ENCODE results near the gene NXF1.
A peak's percentile ranks its signal among the peaks of the same experiment; 100 is the strongest.
"Not testable (repeated sequence)": the region's sequence is repeated elsewhere in the genome, so short reads cannot be mapped to it uniquely, and the experiment has no call there.

The NXF1 gene

DNA sequence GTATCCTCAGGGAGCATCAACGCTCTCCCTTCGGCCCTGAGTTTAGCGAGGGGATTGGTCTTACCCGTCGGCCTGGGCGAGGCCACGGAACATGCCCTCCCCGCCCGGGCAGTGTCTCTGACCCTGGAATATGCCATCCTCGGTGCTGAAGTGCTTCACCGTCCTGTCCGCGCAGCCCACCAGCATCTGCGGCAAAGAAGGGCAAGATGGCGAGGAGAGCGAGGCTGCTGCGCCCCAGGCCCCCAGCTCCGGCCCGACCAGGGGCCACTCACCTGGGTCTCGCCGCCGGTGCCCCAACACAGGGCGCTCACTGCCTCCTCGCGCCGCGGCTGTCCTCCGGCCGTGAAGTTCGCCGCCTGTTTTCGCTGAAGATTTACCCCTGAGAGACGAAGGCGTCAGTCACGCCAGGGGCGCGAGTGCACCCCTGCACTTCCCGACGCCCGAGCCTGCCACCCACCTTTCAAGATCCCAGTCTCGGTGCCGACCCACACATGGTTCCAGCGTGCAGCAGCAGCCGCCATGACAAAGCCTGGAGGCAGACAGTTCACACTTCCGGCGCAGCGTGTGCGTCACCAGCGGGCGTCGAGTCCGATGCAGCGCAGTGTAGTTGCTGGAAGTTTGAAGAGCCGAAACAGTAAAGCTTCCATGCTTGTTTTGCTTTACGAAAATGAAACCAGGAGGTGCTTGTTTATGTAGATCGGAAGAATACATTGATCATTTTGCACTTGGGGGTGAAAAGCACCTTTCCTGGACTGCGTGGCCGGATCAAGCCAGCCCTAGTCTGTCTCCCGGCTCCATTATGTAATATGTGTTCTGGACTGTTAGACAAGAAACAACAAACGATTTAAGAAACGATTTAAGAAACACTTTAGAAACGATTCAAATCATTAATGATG, 34.1 kb upstream of the NXF1 start, which contains the start of gene WDR74:
TSS of gene WDR74 (minus strand) at position 541 of the 896 bp plus-strand sequence. CDS start at position 521, 20 bp downstream.
- H3K36me3 ChIP-seq: peaks cover 27 to 41% (median 39%) of the 10 kb centered on the region in 11 experiments
- peak within 1 kb of the TSS; percentile 92 to 97 (median 96) for H3K9ac ChIP-seq
- no peaks in the 10 kb centered on the region for H3K27me3 ChIP-seq
- no peak for TF ChIP-seq Cebpa-rat (IDR thresholded peaks at IDR 0.05)
- no peaks in the 10 kb centered on the region for H3K9me3 ChIP-seq (replicated peaks in 1 of 11)
- H3K27ac ChIP-seq: peak within 1 kb of the TSS; percentile 94 to 100 (median 98)
- H3K4me1 ChIP-seq: peaks cover 34 to 52% (median 40%) of the 10 kb centered on the region in 10 experiments
- H3K4me3 ChIP-seq: peak within 1 kb of the TSS; percentile 79 to 100 (median 92)
- peaks cover 0 to 36% (median 14%) of the 10 kb centered on the region in 11 experiments; a peak in 11 of 22 replicates for H4K20me1 ChIP-seq
- peak within 1 kb of the TSS; percentile 73 to 93 (median 90) for H3K4me2 ChIP-seq

GRCh38 chr11:62835336-62835735, 30.1 kb upstream of the NXF1 start:
- H3K9me3 ChIP-seq (replicated peaks in 1 of 11): no peaks in the 10 kb centered on the region
- no peaks in the 10 kb centered on the region for H3K27me3 ChIP-seq
- H3K4me3 ChIP-seq: no peak overlapping the region
- no peak overlapping the region for H3K4me2 ChIP-seq
- peaks cover 0 to 64% (median 33%) of the 10 kb centered on the region in 11 experiments; a peak in 17 of 22 replicates for H4K20me1 ChIP-seq
- H3K27ac ChIP-seq: no peak overlapping the region
- peaks cover 33 to 53% (median 43%) of the 10 kb centered on the region in 10 experiments for H3K4me1 ChIP-seq
- H3K9ac ChIP-seq: peak overlapping the region in 6 of 11 experiments; percentile 42 to 97 (median 58); a peak in 10 of 22 replicates
- H3K36me3 ChIP-seq: peaks cover 36 to 59% (median 55%) of the 10 kb centered on the region in 11 experiments
- TF ChIP-seq Cebpa-rat (IDR thresholded peaks at IDR 0.05): no peak

GRCh38 chr11:62832336-62833234, 27.3 kb upstream of the NXF1 start, which contains the start of gene TEX54:
Gene TEX54 (minus strand): TSS chr11:62832841.
- Histone ChIP-seq H3K9me3 (replicated peaks in 1 of 11) (no peaks in the 10 kb centered on the region), H3K27me3 (no peaks in the 10 kb centered on the region), H3K27ac (peak within 1 kb of the TSS; percentile 81 to 97 (median 88)), H4K20me1 (peaks cover 12 to 87% (median 37%) of the 10 kb centered on the region in 11 experiments; a peak in 17 of 22 replicates), H3K36me3 (peaks cover 51 to 77% (median 65%) of the 10 kb centered on the region in 11 experiments), H3K4me2 (peak within 1 kb of the TSS; percentile 84 to 99 (median 94)), H3K4me3 (peak within 1 kb of the TSS; percentile 73 to 96 (median 86)), H3K4me1 (peaks cover 31 to 58% (median 40%) of the 10 kb centered on the region in 10 experiments), H3K9ac (peak within 1 kb of the TSS; percentile 86 to 97 (median 95))
- TF ChIP-seq Cebpa-rat (IDR thresholded peaks at IDR 0.05): no peak

GRCh38 chr11:62831520-62832335, 26.5 kb upstream of the NXF1 start, which contains the start of gene STX5:
Gene STX5 (minus strand): TSS chr11:62832051. CDS start chr11:62831243, 808 bp downstream.
- TF ChIP-seq Cebpa-rat (IDR thresholded peaks at IDR 0.05): no peak
- peak within 1 kb of the TSS; percentile 81 to 97 (median 88) for H3K27ac ChIP-seq
- no peaks in the 10 kb centered on the region for H3K9me3 ChIP-seq (replicated peaks in 1 of 11)
- no peaks in the 10 kb centered on the region for H3K27me3 ChIP-seq
- H3K4me3 ChIP-seq: peak within 1 kb of the TSS; percentile 73 to 96 (median 86)
- peaks cover 12 to 83% (median 37%) of the 10 kb centered on the region in 11 experiments; a peak in 17 of 22 replicates for H4K20me1 ChIP-seq
- peaks cover 55 to 77% (median 66%) of the 10 kb centered on the region in 11 experiments for H3K36me3 ChIP-seq
- peak within 1 kb of the TSS; percentile 93 to 100 (median 97) for H3K4me2 ChIP-seq
- peak within 1 kb of the TSS; percentile 86 to 97 (median 95) for H3K9ac ChIP-seq
- H3K4me1 ChIP-seq: peaks cover 28 to 54% (median 34%) of the 10 kb centered on the region in 10 experiments

- Histone ChIP-seq H3K4me1 (peaks cover 28 to 53% (median 31%) of the 10 kb centered on the region in 10 experiments), H3K9ac (peak overlapping the region; percentile 86 to 97 (median 95)), H3K36me3 (peaks cover 56 to 77% (median 66%) of the 10 kb centered on the region in 11 experiments), H3K9me3 (replicated peaks in 1 of 11) (no peaks in the 10 kb centered on the region), H4K20me1 (peaks cover 12 to 76% (median 37%) of the 10 kb centered on the region in 11 experiments; a peak in 17 of 22 replicates), H3K27ac (peak overlapping the region; percentile 81 to 97 (median 88)), H3K27me3 (no peaks in the 10 kb centered on the region), H3K4me3 (peak overlapping the region; percentile 73 to 96 (median 86)), H3K4me2 (peak overlapping the region; percentile 91 to 100 (median 96))
- TF ChIP-seq Cebpa-rat (IDR thresholded peaks at IDR 0.05): no peak
These were observed 25.8 kb upstream of the NXF1 start for GRCh38 chr11:62830904-62831519.

DNA sequence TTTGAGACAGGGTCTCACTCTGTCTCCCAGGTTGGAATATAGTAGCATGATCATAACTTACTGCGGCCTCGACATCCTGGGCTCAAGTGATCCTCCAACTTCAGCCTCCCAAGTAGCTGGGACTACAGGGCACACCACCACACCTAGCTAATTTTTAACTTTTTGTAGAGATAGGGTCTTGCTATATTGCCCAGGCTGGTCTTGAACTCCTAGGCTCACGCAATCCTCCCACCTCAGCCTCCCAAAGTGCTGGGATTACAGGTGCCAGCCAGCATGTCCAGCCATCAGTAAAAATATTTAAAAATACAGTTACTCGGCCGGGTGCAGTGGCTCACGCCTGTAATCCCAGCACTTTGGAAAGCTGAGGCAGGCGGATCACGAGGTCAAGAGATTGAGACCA, 22.9 kb upstream of the NXF1 start:
- H3K4me3 ChIP-seq; H3K4me2 ChIP-seq; H3K9me3 ChIP-seq (replicated peaks in 1 of 11); H3K27ac ChIP-seq; H3K27me3 ChIP-seq: not testable (repeated sequence)
- peaks cover 19 to 28% (median 23%) of the 10 kb centered on the region in 10 experiments for H3K4me1 ChIP-seq
- peak overlapping the region in 2 of 11 experiments; percentile 26 to 27; a peak in 1 of 22 replicates for H3K9ac ChIP-seq
- peaks cover 6 to 50% (median 27%) of the 10 kb centered on the region in 11 experiments; a peak in 16 of 22 replicates for H4K20me1 ChIP-seq
- H3K36me3 ChIP-seq: peaks cover 58 to 77% (median 67%) of the 10 kb centered on the region in 11 experiments

DNA sequence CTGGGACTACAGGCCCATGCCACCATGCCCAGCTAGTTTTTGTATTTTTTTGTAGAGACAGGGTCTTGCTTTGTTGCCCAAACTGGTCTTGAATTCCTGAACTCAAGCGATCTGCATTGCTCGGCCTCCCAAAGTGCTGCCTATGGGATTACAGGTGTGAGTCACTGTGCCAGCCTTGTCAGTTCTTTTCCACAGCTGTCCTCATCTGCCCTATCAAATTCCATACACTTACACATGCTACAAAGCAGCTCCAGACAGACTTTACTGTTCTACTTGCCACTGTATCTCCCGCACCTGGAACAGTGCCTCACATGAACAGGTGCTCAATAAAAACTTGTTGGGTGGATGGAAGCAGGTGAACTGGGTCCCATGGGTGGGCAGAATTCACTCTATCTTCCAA, 18.4 kb upstream of the NXF1 start:
- no peaks in the 10 kb centered on the region for H3K9me3 ChIP-seq (replicated peaks in 1 of 11)
- H3K4me2 ChIP-seq: no peak overlapping the region

More for the DNA sequence above, 18.4 kb upstream of the NXF1 start:
- Histone ChIP-seq H3K4me3 (no peak overlapping the region), H3K4me1 (peaks cover 0 to 8% (median 0%) of the 10 kb centered on the region in 10 experiments; a peak in 2 of 20 replicates), H4K20me1 (peaks cover 0 to 17% (median 1%) of the 10 kb centered on the region in 11 experiments; a peak in 8 of 22 replicates), H3K27ac (no peak overlapping the region), H3K9ac (no peak overlapping the region), H3K36me3 (peaks cover 92 to 100% (median 97%) of the 10 kb centered on the region in 11 experiments), H3K27me3 (no peaks in the 10 kb centered on the region)
- TF ChIP-seq Cebpa-rat (IDR thresholded peaks at IDR 0.05): no peak

Measured in BLaER1 treated with 17β-estradiol and CSF1 and Interleukin-3, amounts not matched to agents 10 nM and 100 nM (cell line).